Measurements from ENCODE around the gene TAS2R1. TPM values are rescaled to one million over a fixed set of nuclear protein-coding genes. Genes with fewer than 3 reads are reported as not detected.

The TAS2R1 gene
- polyA plus RNA-seq, 4 donors = 0.15 TPM; not detected in 2

DNA sequence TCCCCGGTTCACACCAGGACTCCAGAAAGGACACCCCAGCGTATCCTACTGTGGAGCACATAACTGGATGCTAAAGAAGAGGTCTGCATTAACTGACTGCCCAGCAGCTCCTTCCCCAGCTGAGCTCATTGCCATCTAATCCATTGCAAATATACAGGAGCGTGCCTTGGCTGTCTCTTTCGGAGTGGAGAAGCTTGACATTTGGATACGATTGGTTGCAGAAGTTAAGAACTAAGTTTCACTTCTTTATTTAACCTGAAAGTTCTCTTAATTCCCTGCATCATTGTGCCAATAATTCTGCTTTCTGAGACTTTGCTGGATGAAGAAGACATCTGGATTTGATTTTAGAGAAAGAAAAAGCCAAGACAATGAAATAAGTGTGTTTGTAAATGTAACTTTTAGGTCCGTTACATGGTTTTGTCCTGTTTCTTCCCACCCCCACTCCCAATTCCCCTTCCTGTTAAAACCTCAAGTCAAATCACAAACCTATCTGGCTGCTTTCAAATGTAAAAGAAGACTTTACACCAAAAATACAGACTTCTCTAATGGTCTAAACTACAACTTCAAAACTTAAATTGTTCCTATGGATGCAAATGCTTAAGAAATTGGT is 33.9 kb downstream of the TAS2R1 start:
- no peak for DNase-seq (ENCODE audit: low read depth in 4 of 4, low spot score in 3 of 4)

DNA sequence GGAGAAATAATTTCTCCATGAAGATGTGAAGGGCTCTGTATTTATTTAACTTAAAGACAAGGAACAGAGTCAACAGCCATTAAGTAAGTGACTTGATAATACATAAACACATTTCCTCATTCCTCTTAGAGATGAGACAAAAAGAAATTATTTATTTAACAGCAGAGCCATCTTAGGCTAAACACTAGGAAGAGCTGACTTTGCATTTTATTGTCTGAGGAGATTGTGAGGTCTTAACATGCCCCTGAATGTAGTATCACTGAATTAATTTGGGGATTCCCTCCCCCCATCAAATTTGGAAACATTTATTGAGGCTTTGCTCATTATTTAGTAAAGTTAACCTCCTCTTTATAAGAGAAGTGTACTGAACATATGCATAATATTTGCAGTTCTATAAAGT is 35.2 kb downstream of the TAS2R1 start:
- no peak for DNase-seq (ENCODE audit: low read depth in 4 of 4, low spot score in 3 of 4)

DNA sequence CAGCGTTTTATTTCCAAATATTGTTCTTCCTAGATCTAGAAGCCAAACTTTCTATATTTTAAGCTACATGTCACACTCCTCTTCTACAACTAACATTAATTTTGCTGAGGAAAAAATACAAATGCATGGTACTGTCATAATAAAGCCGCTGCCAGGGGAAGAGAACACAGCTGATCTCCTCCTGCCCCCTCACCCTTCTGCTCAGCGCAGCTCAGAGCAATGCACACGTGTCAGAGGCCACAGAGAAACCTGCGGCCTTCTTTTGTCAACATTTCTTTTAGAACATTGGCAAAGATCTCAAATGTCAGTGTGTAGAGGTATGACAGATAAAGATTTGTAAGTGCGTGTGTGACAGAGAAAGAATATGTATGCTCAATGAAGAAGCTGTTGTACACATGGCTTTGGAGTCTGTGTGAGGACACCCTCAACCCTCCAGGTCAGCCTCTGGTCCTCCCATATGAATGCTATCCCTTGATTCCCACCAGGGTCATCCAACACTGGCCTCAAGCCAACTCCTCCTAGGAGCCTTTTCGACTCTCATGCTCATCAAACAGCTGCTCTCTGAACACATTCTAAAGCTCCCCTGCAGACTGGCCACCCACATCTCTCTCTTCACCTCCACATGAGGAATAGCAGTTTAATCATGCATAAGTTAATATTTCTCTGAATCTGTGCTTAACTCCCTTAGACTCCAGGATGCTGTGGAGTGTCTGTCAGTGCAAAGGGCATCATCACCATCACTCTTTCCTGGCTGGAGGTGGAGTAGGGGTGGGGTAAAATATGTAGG is 40.9 kb downstream of the TAS2R1 start:
- no peak for DNase-seq (ENCODE audit: low read depth in 4 of 4, low spot score in 3 of 4)

DNA sequence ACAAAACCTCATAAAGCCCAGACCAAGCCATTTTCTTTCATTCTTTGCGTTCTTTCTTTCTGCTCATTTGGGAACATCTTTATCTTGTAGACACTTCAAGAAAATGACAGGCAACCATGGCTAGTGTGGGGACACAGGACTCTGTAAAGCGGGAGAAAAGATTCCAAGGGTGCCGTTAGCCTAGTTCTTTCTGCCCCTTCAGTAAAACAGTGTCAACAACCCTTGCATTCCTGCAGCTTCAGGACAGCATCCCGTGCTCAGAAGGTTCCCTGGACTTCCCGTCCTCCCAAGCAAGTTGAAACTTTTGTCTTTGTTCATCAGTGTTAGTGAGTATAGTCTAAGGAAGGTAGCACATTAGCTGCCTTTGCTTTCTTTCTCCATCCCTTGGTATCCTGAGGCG is 41.9 kb downstream of the TAS2R1 start:
- no peak for DNase-seq (ENCODE audit: low read depth in 4 of 4, low spot score in 3 of 4)

DNA sequence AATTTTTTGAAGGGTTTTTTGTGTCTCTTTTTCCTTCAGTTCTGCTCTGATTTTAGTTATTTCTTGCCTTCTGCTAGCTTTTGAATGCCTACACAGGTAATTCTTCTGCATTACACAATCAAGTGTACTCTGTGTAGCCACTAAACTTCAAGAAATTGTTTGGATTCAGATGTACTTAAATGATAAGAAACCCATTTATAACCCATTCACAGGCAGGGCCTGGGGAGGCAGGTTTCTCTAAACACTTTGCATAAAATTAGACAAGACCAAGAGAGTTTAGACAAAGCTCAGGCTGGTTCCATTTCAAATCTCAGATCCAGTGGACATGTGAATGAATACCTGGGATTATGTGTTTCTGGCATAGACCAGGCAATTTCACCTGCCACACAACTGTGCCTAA is 43.0 kb downstream of the TAS2R1 start:
- no peak for DNase-seq (ENCODE audit: low read depth in 4 of 4, low spot score in 3 of 4)

- no peak for DNase-seq (ENCODE audit: low read depth in 4 of 4, low spot score in 3 of 4)
Observed at GRCh38 chr5:9582406-9582805, 47.7 kb downstream of the TAS2R1 start.

Other genes with a start within 250 kb of the TAS2R1 start
- gene SEMA5A, start 84.3 kb downstream of the TAS2R1 start, polyA plus RNA-seq (ENCODE audit: insufficient read length in 4 of 4) = 10 to 100 TPM; 13.2 to 39.5 (median 36.3) TPM